Neural crest cell (in vitro differentiated cells): Measurements from ENCODE around the gene HDAC4. TPM values are rescaled to one million over a fixed set of nuclear protein-coding genes. Genes with fewer than 3 reads are reported as not detected.

ENCODE experiments used
- DNase-seq: peaks from one replicate; pipeline ENCODE4 v3.0.0; 2021; ENCODE audit warnings: low read depth, mixed read lengths, low spot score
- H3K27ac Mint-ChIP-seq: one replicate; pipeline ENCODE4 v1.8.0; 2021; ENCODE audit warnings: mild to moderate bottlenecking, mixed read lengths; ENCODE audit not compliant: unreplicated experiment
- H3K27me3 Mint-ChIP-seq: 2 replicates; pipeline ENCODE4 v1.8.0; 2021; ENCODE audit warnings: low read depth, mild to moderate bottlenecking, mixed read lengths
- H3K36me3 Mint-ChIP-seq: 2 replicates; pipeline ENCODE4 v1.8.0; 2021; ENCODE audit warnings: low read depth, mild to moderate bottlenecking, mixed read lengths
- H3K4me1 Mint-ChIP-seq: 2 replicates; pipeline ENCODE4 v1.8.0; 2021; ENCODE audit warnings: mixed read lengths
- H3K4me3 Mint-ChIP-seq: one replicate; pipeline ENCODE4 v1.8.0; 2021; ENCODE audit warnings: mild to moderate bottlenecking, mixed read lengths
- H3K9me3 Mint-ChIP-seq: 2 replicates; pipeline ENCODE4 v1.8.0; 2021; ENCODE audit warnings: mixed read lengths
- total RNA-seq: library from RNA; stranded (reverse); gene quantifications from 2 replicates; pipeline ENCODE4 v1.2.1, GENCODE V29; 2021
- TF ChIP-seq, protein P1 (sequence below): fragments of 200-600 bp; sonication (generic); conservative IDR thresholded peaks from 2 replicates; pipeline ENCODE4 v1.5.0; 2021; ENCODE audit warnings: antibody characterized with exemption, mild to moderate bottlenecking

HDAC4 gene
- total RNA-seq, 1 donor from 2014 or later, result 52.1 TPM

DNA sequence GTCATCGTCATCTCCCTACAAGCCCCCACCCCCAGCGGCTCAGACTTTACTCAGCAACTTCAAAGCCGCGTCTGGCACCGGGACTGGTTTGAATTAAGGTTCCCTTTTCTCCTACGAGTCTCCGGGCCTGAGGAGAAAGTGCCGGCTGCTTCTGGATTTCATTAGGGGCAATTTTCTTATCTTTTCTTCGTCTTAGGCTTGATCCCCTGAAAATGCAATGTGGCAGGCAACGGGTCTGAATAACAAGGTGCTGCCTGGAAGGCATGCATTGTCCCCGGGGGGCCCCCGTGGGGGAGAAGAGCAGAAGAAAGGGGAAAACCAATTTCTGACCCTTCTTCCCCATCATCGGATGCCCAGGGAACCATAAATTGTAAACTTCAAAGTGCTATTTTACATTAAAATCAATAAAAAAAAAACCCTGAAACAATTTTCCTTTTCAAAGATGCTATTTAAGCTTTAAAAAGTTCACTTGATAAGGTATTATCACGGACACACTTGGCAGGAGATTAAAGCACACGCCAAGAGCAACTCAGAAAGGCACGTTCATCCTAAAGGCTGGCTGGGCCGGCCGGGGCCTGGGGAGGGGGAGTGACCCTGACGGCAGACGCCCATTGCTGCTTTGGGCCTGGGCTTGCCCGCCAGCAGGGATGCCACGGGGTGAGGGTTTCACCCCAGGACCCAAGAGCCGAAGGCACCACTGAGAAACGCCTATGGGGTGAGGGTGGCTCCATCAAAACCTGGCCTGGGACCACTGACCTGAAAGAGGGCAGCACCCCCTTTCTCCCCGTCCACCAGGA is 322.5 kb downstream of the HDAC4 start:
- Mint-ChIP-seq H3K27me3 (no peaks in the 10 kb centered on the region), H3K9me3 (no peaks in the 10 kb centered on the region), H3K4me1 (no peaks in the 10 kb centered on the region), H3K36me3 (peaks cover 7% of the 10 kb centered on the region), H3K27ac (no peak overlapping the region), H3K4me3 (no peak overlapping the region)
- TF ChIP-seq, protein P1, sequence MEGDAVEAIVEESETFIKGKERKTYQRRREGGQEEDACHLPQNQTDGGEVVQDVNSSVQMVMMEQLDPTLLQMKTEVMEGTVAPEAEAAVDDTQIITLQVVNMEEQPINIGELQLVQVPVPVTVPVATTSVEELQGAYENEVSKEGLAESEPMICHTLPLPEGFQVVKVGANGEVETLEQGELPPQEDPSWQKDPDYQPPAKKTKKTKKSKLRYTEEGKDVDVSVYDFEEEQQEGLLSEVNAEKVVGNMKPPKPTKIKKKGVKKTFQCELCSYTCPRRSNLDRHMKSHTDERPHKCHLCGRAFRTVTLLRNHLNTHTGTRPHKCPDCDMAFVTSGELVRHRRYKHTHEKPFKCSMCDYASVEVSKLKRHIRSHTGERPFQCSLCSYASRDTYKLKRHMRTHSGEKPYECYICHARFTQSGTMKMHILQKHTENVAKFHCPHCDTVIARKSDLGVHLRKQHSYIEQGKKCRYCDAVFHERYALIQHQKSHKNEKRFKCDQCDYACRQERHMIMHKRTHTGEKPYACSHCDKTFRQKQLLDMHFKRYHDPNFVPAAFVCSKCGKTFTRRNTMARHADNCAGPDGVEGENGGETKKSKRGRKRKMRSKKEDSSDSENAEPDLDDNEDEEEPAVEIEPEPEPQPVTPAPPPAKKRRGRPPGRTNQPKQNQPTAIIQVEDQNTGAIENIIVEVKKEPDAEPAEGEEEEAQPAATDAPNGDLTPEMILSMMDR, result no peak
- no peak for DNase-seq

DNA sequence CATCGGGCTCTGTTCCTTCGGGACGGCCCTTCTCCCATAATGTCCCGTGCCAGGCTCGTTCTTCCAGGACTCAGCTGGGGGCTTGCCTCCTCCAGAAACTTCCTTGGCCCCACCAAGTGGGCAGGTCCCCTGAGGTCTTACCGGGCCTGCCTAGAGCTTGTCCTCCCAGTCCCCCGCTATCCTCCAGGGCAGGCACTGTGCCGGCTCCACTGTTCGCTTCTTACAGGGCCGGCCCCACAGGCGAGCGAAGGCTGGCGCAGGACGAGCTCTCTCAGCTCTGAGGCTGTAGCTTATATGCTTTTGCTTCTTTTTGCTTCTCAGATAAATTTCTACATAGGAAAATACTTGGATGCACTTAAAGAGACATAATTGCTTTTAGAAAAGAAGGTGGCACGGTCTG is 323.6 kb downstream of the HDAC4 start:
- H3K27ac Mint-ChIP-seq, result no peak overlapping the region
- H3K36me3 Mint-ChIP-seq, result peaks cover 8% of the 10 kb centered on the region
- H3K4me3 Mint-ChIP-seq, result no peak overlapping the region
- no peaks in the 10 kb centered on the region for H3K9me3 Mint-ChIP-seq
- TF ChIP-seq, protein P1, result no peak
- H3K4me1 Mint-ChIP-seq, result no peaks in the 10 kb centered on the region
- no peak for DNase-seq
- H3K27me3 Mint-ChIP-seq, result no peaks in the 10 kb centered on the region

DNA sequence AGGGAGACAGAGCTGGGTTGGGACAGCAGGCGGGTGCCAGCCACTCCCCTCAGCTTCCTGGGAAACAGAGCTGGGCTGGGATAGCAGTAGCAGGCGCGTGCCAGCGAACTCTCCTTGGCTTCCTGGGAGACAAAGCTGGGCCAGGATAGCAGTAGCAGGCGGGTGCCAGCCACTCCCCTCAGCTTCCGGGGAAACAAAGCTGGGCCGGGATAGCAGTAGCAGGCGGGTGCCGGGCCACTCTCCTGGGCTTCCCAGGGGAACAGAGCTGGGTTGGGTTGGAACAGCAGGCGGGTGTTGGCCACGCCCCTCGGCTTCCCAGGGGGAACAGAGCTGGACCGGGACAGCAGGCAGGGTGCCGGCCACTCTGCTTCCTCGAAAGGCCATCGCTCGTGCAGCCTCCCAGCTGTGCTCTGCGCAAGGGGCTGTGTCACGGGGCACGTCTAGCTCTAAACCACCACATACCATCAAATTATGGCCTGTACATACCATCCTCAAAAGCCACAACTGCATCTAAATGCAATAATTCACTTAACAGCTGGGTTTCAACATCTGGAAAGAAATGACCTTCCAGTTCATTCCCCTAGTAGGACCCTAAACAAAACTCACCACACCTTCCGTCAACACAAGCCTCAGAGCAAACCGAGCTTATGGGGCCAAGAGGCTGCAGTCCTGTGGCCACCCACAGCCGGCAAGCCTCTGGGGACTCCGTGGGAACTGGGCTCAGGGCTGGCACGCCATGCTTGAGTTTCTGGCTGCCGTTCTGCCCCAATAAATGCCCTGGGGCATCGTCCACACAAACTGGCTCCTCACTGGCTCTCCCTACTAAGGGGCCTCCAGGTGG is 324.7 kb downstream of the HDAC4 start:
- TF ChIP-seq, protein P1, result no peak
- no peak overlapping the region for H3K27ac Mint-ChIP-seq
- H3K9me3 Mint-ChIP-seq, result no peaks in the 10 kb centered on the region
- H3K27me3 Mint-ChIP-seq, result no peaks in the 10 kb centered on the region
- no peak for DNase-seq
- no peak overlapping the region for H3K4me3 Mint-ChIP-seq
- H3K4me1 Mint-ChIP-seq, result no peaks in the 10 kb centered on the region
- H3K36me3 Mint-ChIP-seq, result peaks cover 16% of the 10 kb centered on the region

DNA sequence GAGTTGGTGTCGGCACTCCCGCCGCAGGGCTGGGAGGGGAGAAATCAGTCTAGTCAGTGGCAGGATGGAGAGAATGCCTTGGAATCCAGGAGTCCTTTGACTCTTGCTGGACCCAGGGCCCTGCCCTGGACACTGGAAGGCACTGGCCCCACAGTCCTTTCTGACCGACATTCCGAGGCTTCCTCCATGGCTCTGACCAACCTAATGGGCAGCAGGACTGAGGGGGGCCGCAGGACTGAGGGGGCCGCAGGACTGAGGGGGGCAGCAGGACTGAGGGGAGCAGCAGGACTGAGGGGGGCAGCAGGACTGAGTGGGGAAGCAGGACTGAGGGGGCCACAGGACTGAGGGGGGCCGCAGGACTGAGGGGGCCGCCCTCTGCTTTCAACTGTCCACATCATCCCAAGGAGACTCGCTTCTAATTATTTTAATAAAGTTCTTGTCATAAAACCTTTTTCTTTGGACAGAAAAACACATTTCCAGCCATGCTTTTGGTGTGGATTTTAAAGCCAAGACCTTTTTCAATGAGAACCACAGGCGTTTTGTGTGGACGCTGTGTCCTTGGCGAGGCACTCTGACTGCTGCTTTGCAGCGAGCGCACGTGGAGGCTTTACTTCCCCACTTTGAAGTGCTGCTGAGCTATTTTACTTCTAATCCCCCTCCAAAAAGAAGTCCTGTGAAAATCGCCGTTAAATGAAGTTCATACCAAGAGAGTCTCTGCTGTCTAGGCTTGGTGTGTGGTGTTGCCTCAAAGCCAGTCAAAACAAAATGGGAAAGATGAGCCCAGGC is 326.9 kb downstream of the HDAC4 start:
- no peaks in the 10 kb centered on the region for H3K9me3 Mint-ChIP-seq

DNA sequence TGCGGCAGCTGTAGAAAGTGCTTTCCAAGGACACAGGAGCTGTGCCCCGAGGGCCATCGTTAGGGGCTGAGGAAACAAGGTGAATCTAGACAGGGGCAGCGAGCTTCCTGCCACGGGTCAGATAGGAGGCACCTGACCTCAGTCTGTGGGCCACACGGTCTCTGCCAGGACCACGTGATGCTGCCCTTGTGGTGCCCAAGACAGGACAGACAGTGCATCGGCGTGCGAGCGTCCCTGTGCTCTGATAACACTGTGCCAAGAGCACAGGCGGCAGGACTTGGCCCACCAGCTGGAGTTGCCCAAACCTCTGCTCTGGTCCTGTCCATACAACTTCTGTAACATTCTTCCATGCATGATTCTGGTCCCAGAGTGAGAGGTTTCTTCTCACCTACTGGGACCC is 327.6 kb downstream of the HDAC4 start:
- no peaks in the 10 kb centered on the region for H3K27me3 Mint-ChIP-seq

More for the DNA sequence above, 326.9 kb downstream of the HDAC4 start:
- H3K4me3 Mint-ChIP-seq, result no peak overlapping the region
- H3K36me3 Mint-ChIP-seq, result peaks cover 12% of the 10 kb centered on the region
- TF ChIP-seq, protein P1, result no peak
- DNase-seq, result no peak
- H3K27me3 Mint-ChIP-seq, result no peaks in the 10 kb centered on the region
- H3K27ac Mint-ChIP-seq, result no peak overlapping the region
- no peaks in the 10 kb centered on the region for H3K4me1 Mint-ChIP-seq

More for the DNA sequence above, 327.6 kb downstream of the HDAC4 start:
- H3K4me3 Mint-ChIP-seq, result no peak overlapping the region
- TF ChIP-seq, protein P1, result no peak
- H3K4me1 Mint-ChIP-seq, result no peaks in the 10 kb centered on the region
- DNase-seq, result no peak
- H3K36me3 Mint-ChIP-seq, result peaks cover 12% of the 10 kb centered on the region
- no peaks in the 10 kb centered on the region for H3K9me3 Mint-ChIP-seq
- H3K27ac Mint-ChIP-seq, result no peak overlapping the region
